ENCODE measurements around the gene COL9A3.

The COL9A3 gene

GRCh38 chr20:62772619-62772989 is 44.2 kb upstream of the COL9A3 start:
- TF ChIP-seq CTCF (IDR thresholded peaks at IDR 0.05) = no peak

DNA sequence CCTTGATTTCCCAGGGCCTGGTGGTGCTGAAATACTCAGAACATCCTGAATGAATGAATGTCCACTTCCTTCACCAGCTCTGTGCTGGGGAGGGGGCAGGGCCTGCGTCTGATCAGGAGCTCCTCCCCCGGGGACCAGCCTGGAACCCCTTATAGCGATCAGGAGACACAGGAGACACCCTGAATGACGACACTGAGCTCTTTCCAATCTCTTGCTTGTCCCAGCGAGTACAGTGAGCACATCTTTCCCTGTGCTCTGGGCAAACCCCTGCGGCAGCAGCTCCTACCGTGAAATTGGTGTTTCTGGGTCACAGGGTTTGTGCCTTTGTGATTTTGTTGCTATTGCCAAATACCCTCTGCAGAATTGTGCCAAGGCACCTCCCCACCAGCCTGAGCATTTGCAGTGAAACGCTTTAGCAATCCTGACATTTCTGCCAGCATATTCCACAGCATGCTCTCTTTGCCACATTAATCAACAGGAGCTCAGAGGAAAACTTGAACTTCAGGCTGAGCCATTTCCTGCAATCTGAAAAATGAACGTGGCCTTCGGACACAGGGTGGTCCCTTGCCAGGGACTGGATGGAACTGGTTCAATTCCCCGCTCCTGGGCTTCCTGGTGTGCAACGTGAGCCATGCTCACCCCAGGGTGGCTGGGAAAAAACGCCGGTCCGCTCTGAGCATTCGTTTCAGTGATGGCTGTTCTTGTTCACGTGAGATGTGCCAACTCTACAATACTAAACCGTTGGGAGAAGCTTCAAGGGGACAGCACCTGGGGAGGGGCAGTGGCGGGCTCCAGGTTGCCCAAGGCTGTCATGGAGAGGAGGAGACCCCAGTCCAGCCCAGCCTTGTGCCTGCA is 43.6 kb upstream of the COL9A3 start:
- Histone ChIP-seq H2AFZ (no peak overlapping the region), H3K4me2 (ENCODE audit: low read length) (no peak overlapping the region), H3K9me3 (ENCODE audit: control insufficient read depth, low read length) (no peaks in the 10 kb centered on the region), H3K9ac (no peak overlapping the region), H3K36me3 (ENCODE audit: control insufficient read depth, insufficient read depth, low read length) (no peaks in the 10 kb centered on the region), H3K4me3 (ENCODE audit: low read depth, low read length) (no peak overlapping the region), H3K79me2 (no peaks in the 10 kb centered on the region), H3K27ac (no peak overlapping the region), H3K4me1 (peaks cover 6% of the 10 kb centered on the region), H3K27me3 (ENCODE audit: control insufficient read depth, insufficient read depth, low read length) (peaks cover 4% of the 10 kb centered on the region)
- no peak for TF ChIP-seq CTCF (IDR thresholded peaks at IDR 0.05)

More at GRCh38 chr20:62772619-62772989, 44.2 kb upstream of the COL9A3 start:
- no peak overlapping the region for H3K9ac ChIP-seq
- H3K27ac ChIP-seq = no peak overlapping the region
- no peaks in the 10 kb centered on the region for H3K79me2 ChIP-seq
- H3K27me3 ChIP-seq (ENCODE audit: control insufficient read depth, insufficient read depth, low read length) = peaks cover 4% of the 10 kb centered on the region
- no peaks in the 10 kb centered on the region for H3K9me3 ChIP-seq (ENCODE audit: control insufficient read depth, low read length)
- no peak overlapping the region for H3K4me2 ChIP-seq (ENCODE audit: low read length)
- H3K4me3 ChIP-seq (ENCODE audit: low read depth, low read length) = no peak overlapping the region
- peaks cover 6% of the 10 kb centered on the region for H3K4me1 ChIP-seq
- no peak overlapping the region for H2AFZ ChIP-seq
- H3K36me3 ChIP-seq (ENCODE audit: control insufficient read depth, insufficient read depth, low read length) = no peaks in the 10 kb centered on the region

GRCh38 chr20:62773845-62774714 is 42.8 kb upstream of the COL9A3 start:
- H3K27me3 ChIP-seq (ENCODE audit: control insufficient read depth, insufficient read depth, low read length) = peaks cover 4% of the 10 kb centered on the region
- no peaks in the 10 kb centered on the region for H3K79me2 ChIP-seq
- no peaks in the 10 kb centered on the region for H3K36me3 ChIP-seq (ENCODE audit: control insufficient read depth, insufficient read depth, low read length)
- no peak overlapping the region for H3K4me2 ChIP-seq (ENCODE audit: low read length)
- H3K9ac ChIP-seq = no peak overlapping the region
- H3K9me3 ChIP-seq (ENCODE audit: control insufficient read depth, low read length) = no peaks in the 10 kb centered on the region
- peaks cover 6% of the 10 kb centered on the region for H3K4me1 ChIP-seq
- no peak overlapping the region for H3K27ac ChIP-seq
- TF ChIP-seq CTCF (IDR thresholded peaks at IDR 0.05) = no peak
- H2AFZ ChIP-seq = no peak overlapping the region
- no peak overlapping the region for H3K4me3 ChIP-seq (ENCODE audit: low read depth, low read length)

DNA sequence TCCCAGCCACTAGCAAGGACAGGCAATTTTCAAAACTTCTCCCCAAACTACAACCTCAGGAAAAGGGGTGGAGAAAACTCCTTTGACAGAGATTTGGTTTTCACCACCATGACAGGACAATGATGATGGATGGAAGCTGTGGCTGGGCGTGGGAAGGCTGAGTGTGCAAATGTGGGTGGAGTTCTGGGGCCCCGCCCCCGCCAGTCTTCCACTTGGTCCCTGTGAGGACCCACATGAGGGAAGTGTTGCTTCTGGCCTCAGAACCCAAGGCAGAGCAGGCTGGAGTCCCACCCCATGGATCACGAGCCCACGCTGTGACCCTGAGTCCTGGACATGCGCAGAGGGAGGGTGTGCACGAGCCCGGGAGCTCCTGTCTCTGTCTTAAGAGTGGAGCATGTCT is 42.1 kb upstream of the COL9A3 start:
- peaks cover 6% of the 10 kb centered on the region for H3K4me1 ChIP-seq
- no peak overlapping the region for H3K4me3 ChIP-seq (ENCODE audit: low read depth, low read length)
- no peaks in the 10 kb centered on the region for H3K36me3 ChIP-seq (ENCODE audit: control insufficient read depth, insufficient read depth, low read length)
- TF ChIP-seq CTCF (IDR thresholded peaks at IDR 0.05) = no peak
- H3K9ac ChIP-seq = no peak overlapping the region
- H3K27me3 ChIP-seq (ENCODE audit: control insufficient read depth, insufficient read depth, low read length) = peaks cover 4% of the 10 kb centered on the region
- no peaks in the 10 kb centered on the region for H3K9me3 ChIP-seq (ENCODE audit: control insufficient read depth, low read length)
- no peak overlapping the region for H2AFZ ChIP-seq
- no peak overlapping the region for H3K4me2 ChIP-seq (ENCODE audit: low read length)
- H3K79me2 ChIP-seq = no peaks in the 10 kb centered on the region
- no peak overlapping the region for H3K27ac ChIP-seq

Measured in parathyroid adenoma (tissue), 2 donors.